ENCODE measurements around the gene RASSF5.

GRCh38 chr1:206518743-206519142 is 11.4 kb downstream of the RASSF5 start:
- TF ChIP-seq CHD2 (IDR thresholded peaks at IDR 0.05; ENCODE audit: low read depth, low read length), result no peak
- TF ChIP-seq ZNF785 (CRISPR knock-in tag; IDR thresholded peaks at IDR 0.05), result no peak
- TF ChIP-seq MAX (CRISPR knock-in tag; IDR thresholded peaks at IDR 0.05), result no peak
- TF ChIP-seq SP2 (IDR thresholded peaks at IDR 0.05; ENCODE audit: extremely low read depth, low read depth, low read length, poor library complexity, severe bottlenecking), result no peak
- TF ChIP-seq ARNT (IDR thresholded peaks at IDR 0.05), result no peak
- TF ChIP-seq FOSL1 (tag; conservative IDR thresholded peaks at IDR 0.05), result no peak
- TF ChIP-seq, protein P1, sequence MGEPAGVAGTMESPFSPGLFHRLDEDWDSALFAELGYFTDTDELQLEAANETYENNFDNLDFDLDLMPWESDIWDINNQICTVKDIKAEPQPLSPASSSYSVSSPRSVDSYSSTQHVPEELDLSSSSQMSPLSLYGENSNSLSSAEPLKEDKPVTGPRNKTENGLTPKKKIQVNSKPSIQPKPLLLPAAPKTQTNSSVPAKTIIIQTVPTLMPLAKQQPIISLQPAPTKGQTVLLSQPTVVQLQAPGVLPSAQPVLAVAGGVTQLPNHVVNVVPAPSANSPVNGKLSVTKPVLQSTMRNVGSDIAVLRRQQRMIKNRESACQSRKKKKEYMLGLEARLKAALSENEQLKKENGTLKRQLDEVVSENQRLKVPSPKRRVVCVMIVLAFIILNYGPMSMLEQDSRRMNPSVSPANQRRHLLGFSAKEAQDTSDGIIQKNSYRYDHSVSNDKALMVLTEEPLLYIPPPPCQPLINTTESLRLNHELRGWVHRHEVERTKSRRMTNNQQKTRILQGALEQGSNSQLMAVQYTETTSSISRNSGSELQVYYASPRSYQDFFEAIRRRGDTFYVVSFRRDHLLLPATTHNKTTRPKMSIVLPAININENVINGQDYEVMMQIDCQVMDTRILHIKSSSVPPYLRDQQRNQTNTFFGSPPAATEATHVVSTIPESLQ (CRISPR knock-in tag; IDR thresholded peaks at IDR 0.05), result no peak

All from K562 (cell line).